Esophagus muscularis mucosa (tissue), 3 donors: ENCODE measurements around the gene FBXO34.

Experiments
- POLR2A ChIP-seq: fragments of 450-650 bp; IDR thresholded peaks from one replicate; pipeline ENCODE4 v1.6.1; 2017; ENCODE audit warnings: antibody characterized with exemption, moderate library complexity, mild to moderate bottlenecking, low read depth
- POLR2AphosphoS5 ChIP-seq, 2 donors: sonication (generic); formaldehyde crosslinking; IDR thresholded peaks; one replicate each; pipeline ENCODE4 v1.6.1; 2017; ENCODE audit warnings: antibody characterized with exemption in 2 of 2
- TF ChIP-seq, protein P1 (sequence below), 3 experiments: fragments of 200-600 bp in 2 of 3; fragments of 450-650 bp in 1 of 3; sonication (generic) in 2 of 3; IDR thresholded peaks; one replicate each; pipeline ENCODE4 v1.5.1; 2017 to 2019; ENCODE audit warnings: antibody characterized with exemption in 3 of 3, mild to moderate bottlenecking in 2 of 3, moderate library complexity in 1 of 3

DNA sequence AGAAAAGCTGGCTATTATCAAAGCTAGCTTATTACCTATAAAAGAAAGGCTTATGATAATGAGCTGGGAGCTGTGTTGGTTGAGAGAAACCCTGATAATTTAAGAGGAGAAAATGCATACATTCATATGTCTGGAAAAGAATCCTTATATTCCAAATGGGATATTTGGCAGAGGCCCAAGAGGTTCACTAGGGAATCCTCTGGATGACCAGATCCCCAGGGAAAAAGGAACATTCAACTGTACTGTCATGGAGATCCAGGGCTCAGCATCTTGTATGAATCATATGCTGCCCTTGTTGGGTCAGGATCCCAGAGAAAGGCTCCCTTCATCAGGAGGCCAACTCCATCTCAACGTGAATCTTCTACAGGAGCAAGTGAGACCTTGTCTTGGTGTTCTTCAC is 16.6 kb upstream of the FBXO34 start:
- TF ChIP-seq, protein P1, sequence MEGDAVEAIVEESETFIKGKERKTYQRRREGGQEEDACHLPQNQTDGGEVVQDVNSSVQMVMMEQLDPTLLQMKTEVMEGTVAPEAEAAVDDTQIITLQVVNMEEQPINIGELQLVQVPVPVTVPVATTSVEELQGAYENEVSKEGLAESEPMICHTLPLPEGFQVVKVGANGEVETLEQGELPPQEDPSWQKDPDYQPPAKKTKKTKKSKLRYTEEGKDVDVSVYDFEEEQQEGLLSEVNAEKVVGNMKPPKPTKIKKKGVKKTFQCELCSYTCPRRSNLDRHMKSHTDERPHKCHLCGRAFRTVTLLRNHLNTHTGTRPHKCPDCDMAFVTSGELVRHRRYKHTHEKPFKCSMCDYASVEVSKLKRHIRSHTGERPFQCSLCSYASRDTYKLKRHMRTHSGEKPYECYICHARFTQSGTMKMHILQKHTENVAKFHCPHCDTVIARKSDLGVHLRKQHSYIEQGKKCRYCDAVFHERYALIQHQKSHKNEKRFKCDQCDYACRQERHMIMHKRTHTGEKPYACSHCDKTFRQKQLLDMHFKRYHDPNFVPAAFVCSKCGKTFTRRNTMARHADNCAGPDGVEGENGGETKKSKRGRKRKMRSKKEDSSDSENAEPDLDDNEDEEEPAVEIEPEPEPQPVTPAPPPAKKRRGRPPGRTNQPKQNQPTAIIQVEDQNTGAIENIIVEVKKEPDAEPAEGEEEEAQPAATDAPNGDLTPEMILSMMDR (IDR thresholded peaks at IDR 0.05): no peak
- no peak for TF ChIP-seq POLR2A
- TF ChIP-seq POLR2AphosphoS5 (IDR thresholded peaks at IDR 0.05): no peak
